ENCODE data around the gene GPR42. TPM values are rescaled to one million over a fixed set of nuclear protein-coding genes. Genes with fewer than 3 reads are reported as not detected.

The GPR42 gene
- total and polyA plus RNA-seq, 10 of the 15 experiments (the other 5 are each of a cell fraction or from before 2014, with no cell fraction given): 0.13 TPM; not detected in 9

- POLR2A ChIA-PET: interaction anchor here (0.6 to 7.2 kb wide), 9 partner anchors 8 to 365 kb away, joined by 3 to 135 read pairs (median 11); partner anchors contain the start of gene FFAR1
- no peaks in the 10 kb centered on the region for H3K9me3 ChIP-seq (replicated peaks; ENCODE audit: control insufficient read depth, insufficient read depth, low read length)
- H3K27ac ChIP-seq (ENCODE audit: control insufficient read depth, insufficient read depth): peak overlapping the region; percentile 93
- WGBS (ENCODE audit: insufficient coverage, insufficient replicate concordance, low lambda C conversion rate, missing lambda C conversion rate): 2% methylated on average over 14 of the region's 14 CpGs
- H3K27me3 ChIP-seq (replicated peaks in 1 of 2; ENCODE audit: control insufficient read depth in 2 of 2, insufficient read depth in 2 of 2, low read length in 1 of 2): no peaks in the 10 kb centered on the region
- in situ Hi-C loops (cut with MboI): loop anchor here (10.0 kb wide), 1 partner anchor 573 kb away; the partner anchor contains the start of genes HCST, NFKBID and TYROBP
- peak overlapping the region; percentile 92 for H3K4me3 ChIP-seq
- H2AFZ ChIP-seq (ENCODE audit: control insufficient read depth, low read depth, low read length): no peak overlapping the region
- FAIRE-seq: no peak
- H3K79me2 ChIP-seq (ENCODE audit: control insufficient read depth, insufficient read depth, low read length): peaks cover 67% of the 10 kb centered on the region
- intact Hi-C loops (cut with micrococcal nuclease; ENCODE audit: unreplicated experiment): loop anchor here (2.0 kb wide), 1 partner anchor 15 kb away; the partner anchor contains the start of gene FFAR1
- peak overlapping the region; percentile 82 for H3K9ac ChIP-seq (ENCODE audit: control insufficient read depth, insufficient read depth, low read length)
- peaks cover 4 to 11% of the 10 kb centered on the region in 2 experiments; a peak in 3 of 4 replicates for H3K36me3 ChIP-seq (ENCODE audit: control insufficient read depth in 2 of 2, insufficient read depth in 2 of 2, low read length in 1 of 2)
- no peaks in the 10 kb centered on the region for H4K20me1 ChIP-seq (ENCODE audit: control insufficient read depth, insufficient read depth)
- CTCF ChIA-PET: interaction anchor here (1.0 to 6.5 kb wide), 8 partner anchors 8 to 177 kb away, joined by 3 to 61 read pairs (median 4); partner anchors contain the start of gene FFAR1
- H3K4me2 ChIP-seq (ENCODE audit: control insufficient read depth, insufficient read depth): peak overlapping the region; percentile 96
- H3K4me1 ChIP-seq (ENCODE audit: control insufficient read depth, insufficient read depth, low read length): peaks cover 43% of the 10 kb centered on the region
- SMC1A ChIA-PET (ENCODE audit: uncharacterized antibody, unreplicated experiment): interaction anchor here (0.6 to 9.8 kb wide), 9 partner anchors 9 to 138 kb away, joined by 3 to 152 read pairs (median 12); partner anchors contain the start of gene FFAR1
- RAD21 ChIA-PET (ENCODE audit: unreplicated experiment): interaction anchor here (0.6 to 9.4 kb wide), 10 partner anchors 8 to 131 kb away, joined by 3 to 127 read pairs (median 4); partner anchors contain the start of gene FFAR1
- DNase-seq (ENCODE audit: low read depth, low spot score): no peak
- ATAC-seq: no peak
- no TSS peak for BruUV-seq (replicated peaks)
- TF ChIP-seq, protein P1, sequence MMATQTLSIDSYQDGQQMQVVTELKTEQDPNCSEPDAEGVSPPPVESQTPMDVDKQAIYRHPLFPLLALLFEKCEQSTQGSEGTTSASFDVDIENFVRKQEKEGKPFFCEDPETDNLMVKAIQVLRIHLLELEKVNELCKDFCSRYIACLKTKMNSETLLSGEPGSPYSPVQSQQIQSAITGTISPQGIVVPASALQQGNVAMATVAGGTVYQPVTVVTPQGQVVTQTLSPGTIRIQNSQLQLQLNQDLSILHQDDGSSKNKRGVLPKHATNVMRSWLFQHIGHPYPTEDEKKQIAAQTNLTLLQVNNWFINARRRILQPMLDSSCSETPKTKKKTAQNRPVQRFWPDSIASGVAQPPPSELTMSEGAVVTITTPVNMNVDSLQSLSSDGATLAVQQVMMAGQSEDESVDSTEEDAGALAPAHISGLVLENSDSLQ (IDR thresholded peaks at IDR 0.05): no peak
- no peak for TF ChIP-seq RELA (IDR thresholded peaks at IDR 0.05; ENCODE audit: borderline replicate concordance, partially characterized antibody)
- TF ChIP-seq NFIC (IDR thresholded peaks at IDR 0.05; ENCODE audit: low read depth, low read length): no peak; the same call in 1 of the 2 replicates
- TF ChIP-seq ZZZ3 (IDR thresholded peaks at IDR 0.05; ENCODE audit: control insufficient read depth, insufficient read length, low read depth): no peak
- no peak for TF ChIP-seq PAX8 (IDR thresholded peaks at IDR 0.05)
- no peak for TF ChIP-seq ASH2L (IDR thresholded peaks at IDR 0.05; ENCODE audit: borderline replicate concordance, low read depth)
- TF ChIP-seq, protein P2, sequence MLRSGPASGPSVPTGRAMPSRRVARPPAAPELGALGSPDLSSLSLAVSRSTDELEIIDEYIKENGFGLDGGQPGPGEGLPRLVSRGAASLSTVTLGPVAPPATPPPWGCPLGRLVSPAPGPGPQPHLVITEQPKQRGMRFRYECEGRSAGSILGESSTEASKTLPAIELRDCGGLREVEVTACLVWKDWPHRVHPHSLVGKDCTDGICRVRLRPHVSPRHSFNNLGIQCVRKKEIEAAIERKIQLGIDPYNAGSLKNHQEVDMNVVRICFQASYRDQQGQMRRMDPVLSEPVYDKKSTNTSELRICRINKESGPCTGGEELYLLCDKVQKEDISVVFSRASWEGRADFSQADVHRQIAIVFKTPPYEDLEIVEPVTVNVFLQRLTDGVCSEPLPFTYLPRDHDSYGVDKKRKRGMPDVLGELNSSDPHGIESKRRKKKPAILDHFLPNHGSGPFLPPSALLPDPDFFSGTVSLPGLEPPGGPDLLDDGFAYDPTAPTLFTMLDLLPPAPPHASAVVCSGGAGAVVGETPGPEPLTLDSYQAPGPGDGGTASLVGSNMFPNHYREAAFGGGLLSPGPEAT (IDR thresholded peaks at IDR 0.05; ENCODE audit: low read depth): 0 out of 2 replicates have a peak, but pooled peaks have one; percentile 38
- 0 out of 2 replicates have a peak, but pooled peaks have one; percentile 10 for TF ChIP-seq SMAD5 (IDR thresholded peaks at IDR 0.05; ENCODE audit: low read depth)
- TF ChIP-seq EZH2 (IDR thresholded peaks at IDR 0.05; ENCODE audit: borderline replicate concordance, control insufficient read depth, low read depth, low read length): no peak
- TF ChIP-seq, protein P3, sequence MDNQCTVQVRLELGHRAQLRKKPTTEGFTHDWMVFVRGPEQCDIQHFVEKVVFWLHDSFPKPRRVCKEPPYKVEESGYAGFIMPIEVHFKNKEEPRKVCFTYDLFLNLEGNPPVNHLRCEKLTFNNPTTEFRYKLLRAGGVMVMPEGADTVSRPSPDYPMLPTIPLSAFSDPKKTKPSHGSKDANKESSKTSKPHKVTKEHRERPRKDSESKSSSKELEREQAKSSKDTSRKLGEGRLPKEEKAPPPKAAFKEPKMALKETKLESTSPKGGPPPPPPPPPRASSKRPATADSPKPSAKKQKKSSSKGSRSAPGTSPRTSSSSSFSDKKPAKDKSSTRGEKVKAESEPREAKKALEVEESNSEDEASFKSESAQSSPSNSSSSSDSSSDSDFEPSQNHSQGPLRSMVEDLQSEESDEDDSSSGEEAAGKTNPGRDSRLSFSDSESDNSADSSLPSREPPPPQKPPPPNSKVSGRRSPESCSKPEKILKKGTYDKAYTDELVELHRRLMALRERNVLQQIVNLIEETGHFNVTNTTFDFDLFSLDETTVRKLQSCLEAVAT (IDR thresholded peaks at IDR 0.05): peak; percentile 14; the same call in 1 of the 2 replicates
- peak; percentile 47; the same call in 1 of the 2 replicates for TF ChIP-seq POLR2AphosphoS5 (IDR thresholded peaks at IDR 0.05; ENCODE audit: low read length)
- TF ChIP-seq PAX5 (IDR thresholded peaks at IDR 0.05; ENCODE audit: borderline replicate concordance, low read depth, low read length): 0 out of 2 replicates have a peak, but pooled peaks have one; percentile 19
- peak; percentile 59; the same call in 1 of the 2 replicates for TF ChIP-seq ZNF687 (IDR thresholded peaks at IDR 0.05)
- peak; percentile 73 for TF ChIP-seq POLR2A (IDR thresholded peaks at IDR 0.05; ENCODE audit: low read depth, low read length)
Measured at GRCh38 chr19:35331551-35332214, 39.2 kb upstream of the GPR42 start.

Data from GM12878 (cell line).